Measurements from ENCODE around the gene GRB14.

- no peak for TF ChIP-seq CTCF (IDR thresholded peaks at IDR 0.05; ENCODE audit: borderline replicate concordance, extremely low read depth, low read length, poor library complexity, severe bottlenecking)
- no peak for TF ChIP-seq EZH2 (IDR thresholded peaks at IDR 0.05; ENCODE audit: borderline replicate concordance, low read depth, low read length, severe bottlenecking)
Measured at GRCh38 chr2:164551519-164551918, 69.8 kb downstream of the GRB14 start.

All from DND-41 (cell line).